ENCODE results near the gene SPTBN5. TPM values are rescaled to one million over a fixed set of nuclear protein-coding genes. Genes with fewer than 3 reads are reported as not detected.

Gene SPTBN5
- total RNA-seq, 1 experiment from 2014 or later = 0.84 TPM

DNA sequence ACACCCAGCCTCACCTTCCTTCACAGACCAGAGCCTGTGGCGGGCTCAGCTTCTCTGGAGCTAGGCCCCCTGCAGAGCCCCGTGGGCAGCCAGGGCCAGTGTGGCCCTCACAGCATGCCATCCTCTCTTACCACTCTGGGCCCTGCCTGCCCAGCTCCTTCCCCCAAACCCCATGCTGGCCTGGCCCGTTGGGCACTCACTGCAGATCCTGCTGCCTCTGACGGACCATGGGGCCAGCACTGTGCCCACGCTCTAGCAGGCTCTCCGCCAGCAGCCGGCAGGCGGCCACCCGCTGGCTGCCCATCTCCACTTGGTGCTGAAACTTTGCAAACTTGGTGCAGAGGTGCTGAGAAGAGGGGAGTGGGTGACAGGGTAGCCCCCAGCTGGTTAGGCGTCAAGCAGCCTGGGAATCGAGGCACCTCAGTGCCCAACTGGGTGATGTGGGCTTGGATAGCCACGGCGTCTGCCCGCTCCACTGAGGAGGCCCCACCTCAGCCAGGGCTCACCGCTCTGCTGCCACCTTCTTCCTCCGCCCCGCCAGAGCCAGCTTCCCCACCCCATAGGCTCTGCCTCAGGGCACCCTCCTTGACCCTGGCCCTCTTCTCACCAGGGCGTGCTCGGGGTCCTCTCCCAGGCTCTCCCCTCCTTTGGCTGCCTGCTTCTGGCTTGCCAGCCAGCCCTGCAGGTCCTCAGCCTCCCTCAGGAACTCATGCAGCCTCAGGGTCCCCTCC lies 22.5 kb downstream of the SPTBN5 start:
- peak overlapping the region; percentile 52 for H3K4me2 ChIP-seq (ENCODE audit: low read length)
- intact Hi-C loops (cut with micrococcal nuclease) = no loop called here
- no peak overlapping the region for H3K4me3 ChIP-seq (ENCODE audit: low read length)
- no peak overlapping the region; the same call in 1 of the 2 replicates for H2AFZ ChIP-seq (ENCODE audit: low read length)
- TF ChIP-seq EZH2phosphoT487 (IDR thresholded peaks at IDR 0.05; ENCODE audit: borderline replicate concordance, low read length) (no peak), CTCF (conservative IDR thresholded peaks at IDR 0.05; ENCODE audit: low read depth, low read length) (no peak), EZH2 (IDR thresholded peaks at IDR 0.05; ENCODE audit: low read length, unreplicated experiment) (no peak)
- no peaks in the 10 kb centered on the region for H3K9me3 ChIP-seq (ENCODE audit: low read length)
- H3K36me3 ChIP-seq (ENCODE audit: low read depth, low read length) = no peaks in the 10 kb centered on the region
- H3K79me2 ChIP-seq (ENCODE audit: low read length) = no peaks in the 10 kb centered on the region
- no peaks in the 10 kb centered on the region for H3K9me2 ChIP-seq (replicated peaks; ENCODE audit: low read length)
- BruUV-seq (replicated peaks) = no TSS peak
- peaks cover 32% of the 10 kb centered on the region for H3K4me1 ChIP-seq (ENCODE audit: insufficient read depth, low read length)
- H3K27ac ChIP-seq (ENCODE audit: low read length) = peak overlapping the region; percentile 93
- ATAC-seq (peak; percentile 7; the same call in 1 of the 2 replicates), DNase-seq (no peak)
- ChIA-PET POLR2A (ENCODE audit: unreplicated experiment) (interaction anchor here (0.5 to 0.6 kb wide), 2 partner anchors 17 to 55 kb away, joined by 3 read pairs; no protein-coding TSS in a partner anchor), CTCF (interaction anchor here (0.9 to 1.1 kb wide), 4 partner anchors 57 to 266 kb away, joined by 3 read pairs; partner anchors contain the start of genes EHD4 and MAPKBP1)
- H3F3A ChIP-seq (ENCODE audit: low read length, unreplicated experiment) = no peaks in the 10 kb centered on the region
- H4K20me1 ChIP-seq (ENCODE audit: low read length) = no peaks in the 10 kb centered on the region
- peak overlapping the region; percentile 68 for H3K9ac ChIP-seq (ENCODE audit: low read length)
- H3K27me3 ChIP-seq (ENCODE audit: low read length) = no peaks in the 10 kb centered on the region

DNA sequence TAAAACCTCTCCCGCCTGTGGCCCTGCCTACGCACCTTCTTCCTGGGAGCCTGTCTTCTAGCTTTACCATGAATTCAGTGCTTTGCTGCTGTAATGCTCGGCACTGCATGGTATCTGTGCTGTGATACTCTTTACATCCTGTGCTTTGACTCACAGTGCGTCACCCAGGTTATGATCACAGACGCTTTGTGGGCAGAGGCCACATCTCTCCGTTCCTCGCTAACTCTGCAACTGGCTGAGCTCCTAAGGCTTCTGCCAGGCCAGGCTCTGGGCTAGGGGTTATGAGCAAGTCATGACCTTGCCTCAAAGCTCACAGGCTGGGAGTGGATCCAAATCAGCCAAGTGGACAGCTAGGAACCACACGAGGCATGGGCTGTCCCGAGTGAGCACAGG lies 23.2 kb downstream of the SPTBN5 start:
- peak overlapping the region; percentile 68 for H3K9ac ChIP-seq (ENCODE audit: low read length)
- H2AFZ ChIP-seq (ENCODE audit: low read length) = peak overlapping the region; percentile 51
- no peaks in the 10 kb centered on the region for H3K9me2 ChIP-seq (replicated peaks; ENCODE audit: low read length)
- H3K79me2 ChIP-seq (ENCODE audit: low read length) = no peaks in the 10 kb centered on the region
- ChIA-PET POLR2A (ENCODE audit: unreplicated experiment) (interaction anchor here (0.5 to 0.6 kb wide), 3 partner anchors 16 to 460 kb away, joined by 3 read pairs; no protein-coding TSS in a partner anchor), CTCF (interaction anchor here (0.9 to 1.1 kb wide), 5 partner anchors 34 to 267 kb away, joined by 3 to 5 read pairs (median 3); partner anchors contain the start of genes EHD4 and MAPKBP1)
- H3F3A ChIP-seq (ENCODE audit: low read length, unreplicated experiment) = no peaks in the 10 kb centered on the region
- no peaks in the 10 kb centered on the region for H3K9me3 ChIP-seq (ENCODE audit: low read length)
- intact Hi-C loops (cut with micrococcal nuclease) = no loop called here
- BruUV-seq (replicated peaks) = no TSS peak
- H3K4me3 ChIP-seq (ENCODE audit: low read length) = no peak overlapping the region
- peaks cover 34% of the 10 kb centered on the region for H3K4me1 ChIP-seq (ENCODE audit: insufficient read depth, low read length)
- no peaks in the 10 kb centered on the region for H3K27me3 ChIP-seq (ENCODE audit: low read length)
- no peaks in the 10 kb centered on the region for H4K20me1 ChIP-seq (ENCODE audit: low read length)
- TF ChIP-seq EZH2phosphoT487 (IDR thresholded peaks at IDR 0.05; ENCODE audit: borderline replicate concordance, low read length) (no peak), CTCF (conservative IDR thresholded peaks at IDR 0.05; ENCODE audit: low read depth, low read length) (no peak), EZH2 (IDR thresholded peaks at IDR 0.05; ENCODE audit: low read length, unreplicated experiment) (no peak)
- peak overlapping the region; percentile 58 for H3K4me2 ChIP-seq (ENCODE audit: low read length)
- DNase-seq (peak; percentile 98), ATAC-seq (peak; percentile 96)
- H3K27ac ChIP-seq (ENCODE audit: low read length) = peak overlapping the region; percentile 93
- H3K36me3 ChIP-seq (ENCODE audit: low read depth, low read length) = no peaks in the 10 kb centered on the region

Measured in PC-3 (cell line).